Left hindlimb (tissue), 1 donor: Measurements from ENCODE around the gene RASSF9.

Experiments used
- DNase-seq: peaks from one replicate; pipeline ENCODE4 v3.0.0-alpha.2; 2018

Gene RASSF9

DNA sequence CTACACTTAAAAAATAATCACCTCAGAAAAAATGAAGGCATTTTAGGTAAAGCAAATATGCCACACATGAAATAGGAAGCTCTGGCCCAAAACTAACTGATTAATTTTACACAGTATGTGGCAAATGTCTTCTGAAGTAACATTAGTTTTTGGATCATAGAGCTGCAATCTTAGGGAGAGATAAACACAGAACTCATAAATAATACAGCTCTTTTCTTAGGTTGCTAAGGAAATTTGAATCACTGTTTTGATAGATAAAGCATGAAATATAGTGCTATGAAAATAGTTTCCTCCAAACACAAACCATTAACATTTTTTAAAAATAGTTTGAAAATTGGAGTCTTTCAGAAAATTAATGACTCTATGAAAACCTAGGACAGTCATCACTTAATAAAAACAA is 15.0 kb downstream of the RASSF9 start:
- no peak for DNase-seq

- DNase-seq = no peak
These were observed 16.1 kb downstream of the RASSF9 start for GRCh38 chr12:85820101-85820500.

- no peak for DNase-seq
These were observed 21.5 kb downstream of the RASSF9 start for GRCh38 chr12:85814741-85815140.

DNA sequence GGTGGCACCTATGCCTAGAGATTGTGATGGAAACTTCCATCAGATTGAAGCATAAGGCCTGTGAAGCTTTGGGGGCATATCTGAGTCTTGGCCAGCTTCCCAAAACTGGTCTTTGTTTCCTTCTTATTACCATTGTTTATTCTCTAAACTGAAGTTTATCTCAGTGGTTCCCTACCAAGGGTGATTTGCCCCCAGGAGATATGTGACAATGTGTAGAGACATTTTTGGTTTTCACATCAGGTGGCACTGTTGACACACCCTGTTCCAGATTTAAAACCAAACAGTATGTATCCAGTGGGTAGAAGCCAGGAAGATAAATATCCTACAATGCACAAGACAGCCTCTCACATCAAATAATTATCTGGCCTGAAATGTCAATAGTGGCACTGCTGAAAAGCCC is 22.1 kb downstream of the RASSF9 start:
- DNase-seq = no peak

GRCh38 chr12:85809500-85809899 is 26.7 kb downstream of the RASSF9 start:
- DNase-seq = no peak

DNA sequence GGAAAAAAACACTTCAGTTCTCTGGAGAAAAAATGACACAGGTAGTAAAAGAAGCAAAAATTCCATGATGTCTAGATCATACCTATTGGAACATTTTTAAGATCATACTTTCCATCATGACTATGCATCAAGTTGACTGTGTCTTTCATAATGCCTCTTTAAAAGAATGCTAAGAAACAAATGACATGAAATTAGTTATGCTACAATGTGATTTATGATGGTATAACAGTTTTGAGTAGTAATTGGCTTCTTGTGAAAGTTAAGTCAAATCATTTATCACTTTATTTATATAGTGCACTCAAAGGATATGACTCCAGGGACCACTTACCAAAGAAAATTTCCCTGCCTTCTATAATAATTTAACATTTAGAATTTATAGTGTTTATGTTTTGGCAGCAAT is 28.5 kb downstream of the RASSF9 start:
- no peak for DNase-seq

GRCh38 chr12:85805654-85806053 is 30.6 kb downstream of the RASSF9 start:
- no peak for DNase-seq

GRCh38 chr12:85804663-85805062 is 31.5 kb downstream of the RASSF9 start:
- DNase-seq = no peak

GRCh38 chr12:85803923-85804322 is 32.3 kb downstream of the RASSF9 start:
- no peak for DNase-seq

- DNase-seq = no peak
These were observed 33.0 kb downstream of the RASSF9 start for GRCh38 chr12:85803231-85803630.

DNA sequence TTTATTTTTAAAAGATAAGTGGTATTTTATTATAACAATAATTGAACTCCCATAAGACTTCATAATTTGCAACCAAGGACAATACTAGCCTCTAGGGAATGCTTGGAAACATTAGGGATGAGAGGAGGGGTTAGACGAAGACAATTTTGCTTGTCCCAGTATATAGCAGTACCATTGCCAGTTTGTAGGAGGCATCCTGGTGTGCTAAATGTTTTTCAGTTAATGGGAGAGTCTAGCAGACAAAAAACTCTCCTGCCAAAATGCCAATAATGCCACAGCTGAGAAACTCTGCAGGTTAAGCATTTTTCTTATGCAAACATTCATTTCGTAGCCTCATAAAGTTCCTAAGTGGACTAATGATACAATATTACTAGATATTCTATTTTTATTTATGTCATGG is 38.1 kb downstream of the RASSF9 start:
- DNase-seq = no peak

- no peak for DNase-seq
These were observed 40.2 kb downstream of the RASSF9 start for GRCh38 chr12:85796001-85796400.

DNA sequence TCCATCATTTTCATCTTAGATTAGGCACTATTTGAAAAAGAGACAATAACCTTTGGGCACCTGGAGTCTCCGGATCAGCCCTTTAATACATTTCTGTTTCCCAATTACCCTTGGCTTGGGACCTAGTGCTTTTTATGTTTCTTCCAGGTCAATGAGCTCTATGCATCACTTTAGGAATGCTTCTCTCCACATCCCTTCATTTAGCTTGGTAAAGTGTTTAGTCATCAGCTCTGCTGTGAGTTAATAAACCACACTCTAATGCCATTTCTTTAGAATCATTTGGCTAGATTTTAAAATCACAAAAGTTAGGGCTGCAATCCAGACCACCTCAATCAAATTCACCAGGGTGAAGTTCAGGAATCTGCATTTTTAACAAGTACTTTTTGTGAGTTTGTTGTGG is 41.7 kb downstream of the RASSF9 start:
- no peak for DNase-seq

DNA sequence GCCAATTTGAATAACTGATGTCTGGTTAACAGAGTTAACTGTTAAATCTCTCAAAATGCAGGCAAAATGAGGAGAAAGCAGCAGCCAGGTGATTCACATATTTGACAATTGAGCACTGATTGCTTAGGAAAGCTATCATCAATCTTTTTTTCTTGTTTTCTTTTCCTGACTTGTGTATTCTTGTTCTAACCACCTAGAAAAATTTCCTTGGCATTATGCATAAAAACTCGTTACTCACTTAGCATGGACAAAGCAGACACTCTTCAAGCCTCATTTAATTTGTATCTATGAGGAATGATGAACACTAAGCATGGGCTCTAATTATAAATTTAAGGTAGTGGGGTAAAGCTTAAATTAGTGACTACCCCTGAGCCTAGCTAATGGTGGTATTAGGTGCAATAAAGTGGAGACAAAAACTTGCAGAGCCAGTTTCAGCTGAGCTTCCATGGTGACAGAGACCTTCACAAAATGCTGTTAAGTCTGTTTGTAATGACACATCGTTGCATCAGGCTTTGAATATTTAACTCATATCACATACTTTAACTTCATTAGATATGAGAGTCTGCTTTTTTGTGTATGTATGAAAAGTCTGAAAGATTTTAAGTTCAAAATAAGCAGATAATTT is 52.0 kb downstream of the RASSF9 start:
- no peak for DNase-seq

DNA sequence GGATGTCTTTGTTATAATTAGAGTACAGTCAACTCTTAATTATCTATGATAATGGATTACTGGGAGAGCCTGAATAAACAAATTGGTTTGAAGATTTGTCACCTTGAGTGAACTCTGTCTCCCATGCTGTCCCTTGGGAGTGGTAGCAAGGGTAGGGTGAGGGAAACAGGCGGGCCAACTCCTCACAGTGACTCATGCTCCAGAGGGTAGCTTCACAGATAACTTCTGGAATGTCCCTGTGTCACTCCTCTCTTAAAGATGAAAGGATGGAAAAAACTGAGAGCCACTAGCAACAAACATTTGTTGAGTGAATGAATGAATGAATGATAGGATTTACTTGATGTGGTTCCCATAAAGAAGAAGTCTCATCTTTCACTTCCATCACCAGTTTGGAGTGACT is 53.5 kb downstream of the RASSF9 start:
- DNase-seq = no peak

DNA sequence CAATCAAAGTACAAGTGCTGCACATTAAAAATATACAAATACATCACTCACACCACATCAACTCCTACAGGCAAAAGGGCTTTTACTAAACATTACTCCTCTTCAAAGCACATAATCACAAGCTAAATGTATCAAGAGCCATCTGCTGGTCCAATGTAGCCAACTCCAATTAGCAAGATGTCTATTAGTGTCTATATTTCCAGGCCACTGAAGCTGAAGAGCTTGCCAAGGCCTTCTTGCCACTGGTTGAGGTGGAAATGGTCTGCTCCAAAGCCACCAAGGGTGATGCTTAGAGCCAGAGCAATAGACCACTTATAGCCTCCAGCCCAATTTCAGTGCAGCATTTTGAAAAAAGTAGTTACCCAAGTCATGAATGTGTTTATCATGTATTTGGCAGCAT is 54.4 kb downstream of the RASSF9 start:
- DNase-seq = no peak

DNA sequence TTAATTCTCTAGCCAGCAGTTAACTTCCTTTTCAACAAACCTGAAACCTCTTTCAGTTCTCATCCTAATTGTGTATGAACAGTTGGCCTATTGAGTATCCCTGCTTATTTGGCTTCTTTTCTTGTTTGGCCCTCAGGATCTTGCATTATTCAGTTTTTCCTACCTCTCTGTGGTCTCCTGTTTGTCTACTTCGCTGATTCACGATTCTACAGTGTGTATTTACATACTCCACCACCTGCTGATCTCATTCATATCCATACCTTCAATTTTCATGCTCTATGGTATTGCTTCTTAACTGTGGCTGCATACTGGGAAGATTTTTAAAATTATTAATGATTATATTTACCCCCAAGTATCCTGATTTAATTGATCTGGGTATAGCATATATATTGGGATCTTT is 56.4 kb downstream of the RASSF9 start:
- no peak for DNase-seq

DNA sequence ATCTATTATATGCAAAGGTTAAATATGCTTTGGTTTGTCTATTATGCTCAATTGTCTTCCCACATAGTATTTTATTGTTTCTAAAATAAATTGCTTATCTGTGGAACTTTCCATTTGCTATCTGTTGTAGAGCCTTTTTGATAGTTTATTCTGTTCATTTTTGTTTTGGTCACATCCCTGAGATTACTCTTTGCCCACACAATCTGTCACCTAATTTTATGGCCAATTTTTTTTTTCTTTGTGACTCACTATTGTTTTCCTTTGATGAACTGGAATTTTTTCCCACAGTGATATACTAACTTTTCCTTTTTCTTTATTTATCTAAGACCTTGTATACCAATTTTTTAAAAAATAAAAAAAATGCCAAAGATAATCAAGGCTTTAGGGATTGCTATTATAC is 61.1 kb downstream of the RASSF9 start:
- no peak for DNase-seq

- no peak for DNase-seq
These were observed 70.7 kb downstream of the RASSF9 start for GRCh38 chr12:85765453-85765869.

GRCh38 chr12:85759623-85760022 is 76.6 kb downstream of the RASSF9 start:
- DNase-seq = no peak

GRCh38 chr12:85759091-85759490 is 77.1 kb downstream of the RASSF9 start:
- no peak for DNase-seq

- no peak for DNase-seq
These were observed 80.4 kb downstream of the RASSF9 start for GRCh38 chr12:85755760-85756159.
